Esophagus muscularis mucosa (tissue), 4 donors: ENCODE data around the gene XCL2.

Experiments used
- EP300 ChIP-seq: sonication (generic); formaldehyde crosslinking; IDR thresholded peaks from one replicate; pipeline ENCODE4 v1.6.1; 2017; ENCODE audit warnings: antibody characterized with exemption
- POLR2A ChIP-seq: fragments of 450-650 bp; IDR thresholded peaks from one replicate; pipeline ENCODE4 v1.6.1; 2017; ENCODE audit warnings: antibody characterized with exemption, moderate library complexity, mild to moderate bottlenecking, low read depth
- POLR2AphosphoS5 ChIP-seq, 2 donors: sonication (generic); formaldehyde crosslinking; IDR thresholded peaks; one replicate each; pipeline ENCODE4 v1.6.1; 2017; ENCODE audit warnings: antibody characterized with exemption in 2 of 2
- TF ChIP-seq, protein P1 (sequence below), 3 experiments: fragments of 200-600 bp in 2 of 3; fragments of 450-650 bp in 1 of 3; sonication (generic) in 2 of 3; IDR thresholded peaks; one replicate each; pipeline ENCODE4 v1.5.1; 2017 to 2019; ENCODE audit warnings: antibody characterized with exemption in 3 of 3, mild to moderate bottlenecking in 2 of 3, moderate library complexity in 1 of 3

GRCh38 chr1:168554603-168555483, 11.0 kb upstream of the XCL2 start:
- no peak for TF ChIP-seq POLR2A
- TF ChIP-seq, protein P1, sequence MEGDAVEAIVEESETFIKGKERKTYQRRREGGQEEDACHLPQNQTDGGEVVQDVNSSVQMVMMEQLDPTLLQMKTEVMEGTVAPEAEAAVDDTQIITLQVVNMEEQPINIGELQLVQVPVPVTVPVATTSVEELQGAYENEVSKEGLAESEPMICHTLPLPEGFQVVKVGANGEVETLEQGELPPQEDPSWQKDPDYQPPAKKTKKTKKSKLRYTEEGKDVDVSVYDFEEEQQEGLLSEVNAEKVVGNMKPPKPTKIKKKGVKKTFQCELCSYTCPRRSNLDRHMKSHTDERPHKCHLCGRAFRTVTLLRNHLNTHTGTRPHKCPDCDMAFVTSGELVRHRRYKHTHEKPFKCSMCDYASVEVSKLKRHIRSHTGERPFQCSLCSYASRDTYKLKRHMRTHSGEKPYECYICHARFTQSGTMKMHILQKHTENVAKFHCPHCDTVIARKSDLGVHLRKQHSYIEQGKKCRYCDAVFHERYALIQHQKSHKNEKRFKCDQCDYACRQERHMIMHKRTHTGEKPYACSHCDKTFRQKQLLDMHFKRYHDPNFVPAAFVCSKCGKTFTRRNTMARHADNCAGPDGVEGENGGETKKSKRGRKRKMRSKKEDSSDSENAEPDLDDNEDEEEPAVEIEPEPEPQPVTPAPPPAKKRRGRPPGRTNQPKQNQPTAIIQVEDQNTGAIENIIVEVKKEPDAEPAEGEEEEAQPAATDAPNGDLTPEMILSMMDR (IDR thresholded peaks at IDR 0.05) = no peak
- no peak for TF ChIP-seq POLR2AphosphoS5 (IDR thresholded peaks at IDR 0.05)
- TF ChIP-seq EP300 = no peak
